Endothelial cell of umbilical vein (primary cell): Measurements from ENCODE around the gene SZT2. TPM values are rescaled to one million over a fixed set of nuclear protein-coding genes. Genes with fewer than 3 reads are reported as not detected.

Source experiments
- BruUV-seq: library from RNA; stranded (reverse); fragments of 400-500 nt; replicated peaks from 2 replicates; lab custom pipeline; 2021; lab: Mats Ljungman, UMichigan
- CTCF ChIA-PET: fragments of 300-600, 350-600 bp; sonication (Branson Sonifier 250); formaldehyde crosslinking; loops from one replicate; lab custom pipeline; 2021; ENCODE audit warnings: antibody characterized with exemption, inconsistent platforms; lab: Charles Lee
- POLR2A ChIA-PET: fragments of 300-600, 350-600 bp; sonication (Branson Sonifier 250); formaldehyde crosslinking; loops from one replicate; lab custom pipeline; 2021; ENCODE audit warnings: antibody characterized with exemption, inconsistent platforms; lab: Charles Lee
- DNase-seq: peaks from one replicate; pipeline ENCODE4 v3.0.0-alpha.2; 2011; ENCODE audit warnings: low read depth, low spot score
- FAIRE-seq: peaks from 2 replicates; lab custom pipeline; 2011; peaks lifted over from hg19 to GRCh38; lab: Jason Lieb, UNC
- H2AFZ ChIP-seq: 2 replicates; pipeline ENCODE4 v1.6.0; 2012; ENCODE audit warnings: low read depth, low read length, control low read depth, inconsistent platforms
- H3K27ac ChIP-seq: 2 replicates; pipeline ENCODE4 v1.5.1; 2011; ENCODE audit warnings: low read depth, mild to moderate bottlenecking, control low read depth, low read length, moderate library complexity; ENCODE audit not compliant: insufficient read depth
- H3K27me3 ChIP-seq, 2 experiments: 2 replicates each; pipeline versions ENCODE4 v1.6.0 to v1.6.1; 2011; ENCODE audit warnings: low read length in 2 of 2, mixed read lengths in 1 of 2; ENCODE audit not compliant: control insufficient read depth in 2 of 2, insufficient read depth in 2 of 2
- H3K36me3 ChIP-seq, 2 experiments: 2 replicates in 1 of 2; 3 replicates in 1 of 2; pipeline ENCODE4 v1.5.1; 2011; ENCODE audit warnings: low read length in 2 of 2, mild to moderate bottlenecking in 1 of 2, moderate library complexity in 1 of 2; ENCODE audit not compliant: control insufficient read depth in 2 of 2, insufficient read depth in 2 of 2; ENCODE audit errors: extremely low read depth in 1 of 2
- H3K4me1 ChIP-seq: 3 replicates; pipeline ENCODE4 v1.5.1; 2011; ENCODE audit warnings: mild to moderate bottlenecking, low read length; ENCODE audit not compliant: control insufficient read depth, insufficient read depth; ENCODE audit errors: extremely low read depth
- H3K4me2 ChIP-seq: 2 replicates; pipeline ENCODE4 v1.6.1; 2011; ENCODE audit warnings: low read length, control low read depth, mixed read lengths; ENCODE audit not compliant: insufficient read depth
- H3K4me3 ChIP-seq, 3 experiments: fragments of 200-600 bp in 1 of 3; sonication (generic), shearing (Covaris generic) in 1 of 3; replicated peaks in 1 of 3; 2 replicates each; pipeline ENCODE4 v1.5.1; 2011 to 2016; ENCODE audit warnings: control low read depth in 3 of 3, low read length in 3 of 3, mild to moderate bottlenecking in 2 of 3, inconsistent platforms in 1 of 3, low read depth in 1 of 3, moderate library complexity in 1 of 3; ENCODE audit not compliant: insufficient read depth in 1 of 3
- H3K79me2 ChIP-seq: 2 replicates; pipeline ENCODE4 v1.6.0; 2012; ENCODE audit warnings: low read length, inconsistent platforms; ENCODE audit not compliant: control insufficient read depth, insufficient read depth
- H3K9ac ChIP-seq: replicated peaks from 2 replicates; pipeline ENCODE3; 2011; ENCODE audit warnings: low read length, control low read depth; ENCODE audit not compliant: insufficient read depth; ENCODE audit errors: extremely low read depth
- H3K9me1 ChIP-seq: replicated peaks from 3 replicates; pipeline ENCODE4 v1.6.0; 2011; ENCODE audit warnings: mild to moderate bottlenecking, low read length; ENCODE audit not compliant: control insufficient read depth, insufficient read depth; ENCODE audit errors: extremely low read depth
- H3K9me3 ChIP-seq: replicated peaks from 2 replicates; pipeline ENCODE4 v1.5.1; 2012; ENCODE audit warnings: low read length, inconsistent platforms; ENCODE audit not compliant: control insufficient read depth, insufficient read depth
- H4K20me1 ChIP-seq: replicated peaks from 2 replicates; pipeline ENCODE3; 2011; ENCODE audit warnings: mild to moderate bottlenecking, low read length; ENCODE audit not compliant: control insufficient read depth, insufficient read depth; ENCODE audit errors: extremely low read depth
- CTCF ChIP-seq, 2 donors: IDR thresholded peaks; 1 replicate in 1 of 2; 2 replicates in 1 of 2; pipeline ENCODE4 v1.5.1; 2011; ENCODE audit warnings: low read length in 2 of 2, mild to moderate bottlenecking in 2 of 2, moderate library complexity in 2 of 2, control low read depth in 1 of 2, inconsistent platforms in 1 of 2, low read depth in 1 of 2; ENCODE audit not compliant: insufficient read depth in 1 of 2; ENCODE audit errors: extremely low read depth in 1 of 2
- EZH2 ChIP-seq: IDR thresholded peaks from 2 replicates; pipeline ENCODE4 v1.6.1; 2012; ENCODE audit warnings: borderline replicate concordance, low read depth, mild to moderate bottlenecking, moderate library complexity, low read length, inconsistent platforms; ENCODE audit not compliant: severe bottlenecking
- FOS ChIP-seq: IDR thresholded peaks from 2 replicates; pipeline ENCODE4 v1.6.1; 2011; ENCODE audit warnings: mild to moderate bottlenecking, low read length, moderate library complexity, borderline replicate concordance; ENCODE audit not compliant: insufficient read depth
- GATA2 ChIP-seq: IDR thresholded peaks from 2 replicates; pipeline ENCODE4 v1.7.0; 2011; ENCODE audit warnings: low read depth, mild to moderate bottlenecking, moderate library complexity, mixed read lengths, low read length; ENCODE audit not compliant: insufficient read length, insufficient read depth
- JUN ChIP-seq: IDR thresholded peaks from 2 replicates; pipeline ENCODE4 v1.6.1; 2011; ENCODE audit warnings: borderline replicate concordance, low read depth; ENCODE audit not compliant: insufficient read length, insufficient read depth
- MAX ChIP-seq: IDR thresholded peaks from 2 replicates; pipeline ENCODE4 v1.6.1; 2011; ENCODE audit not compliant: insufficient read depth, insufficient read length
- MYC ChIP-seq: IDR thresholded peaks from one replicate; pipeline ENCODE4 v1.6.1; 2011; ENCODE audit warnings: mild to moderate bottlenecking, low read depth, low read length
- POLR2A ChIP-seq: IDR thresholded peaks from 2 replicates; pipeline ENCODE4 v1.6.1; 2012; ENCODE audit warnings: low read depth, mild to moderate bottlenecking, control low read depth, low read length
- POLR2AphosphoS5 ChIP-seq: IDR thresholded peaks from 2 replicates; pipeline ENCODE4 v1.6.1; 2012; ENCODE audit warnings: low read depth, mild to moderate bottlenecking, control low read depth, low read length, moderate library complexity; ENCODE audit not compliant: insufficient read depth
- dilution Hi-C: fragments of 300-500 bp; cut with MboI; formaldehyde crosslinking; loops from one replicate; pipeline ENCODE4 v1.15.0; 2019; ENCODE audit warnings: low sequenced_read_pairs; ENCODE audit not compliant: extremely low pct_ligation_motif_present
- intact Hi-C: fragments of 100-400 bp; cut with micrococcal nuclease; formaldehyde crosslinking; loops from one replicate; pipeline ENCODE4 v1.10.0; 2022
- polyA plus RNA-seq, 4 experiments: library from polyadenylated mRNA; depleted of rRNA in 3 of 4; stranded (reverse) in 3 of 4; unstranded in 1 of 4; fragments of >200 nt; gene quantifications; 2 replicates each; pipeline versions ENCODE4 v1.2.1 to v1.2.3, GENCODE V29; 2011 to 2012; ENCODE audit warnings: missing spikeins in 1 of 4
- total RNA-seq: library from RNA; stranded (reverse); gene quantifications from 2 replicates; pipeline ENCODE4 v1.2.3, GENCODE V29; 2021

SZT2 gene
- total and polyA plus RNA-seq, 2 donors (not counting 3 experiments of a cell fraction or from before 2014, with no cell fraction given): 11.4 to 49.9 TPM

- Histone ChIP-seq H2AFZ (no peak overlapping the region), H3K9ac (no peak overlapping the region), H3K27ac (no peak overlapping the region), H3K79me2 (peaks cover 34% of the 10 kb centered on the region), H3K9me3 (no peaks in the 10 kb centered on the region), H4K20me1 (no peaks in the 10 kb centered on the region), H3K27me3 (no peaks in the 10 kb centered on the region), H3K36me3 (peaks cover 18 to 51% of the 10 kb centered on the region in 2 experiments), H3K4me2 (no peak overlapping the region), H3K4me3 (no peak overlapping the region), H3K4me1 (peaks cover 18% of the 10 kb centered on the region), H3K9me1 (no peaks in the 10 kb centered on the region)
- intact Hi-C loops: no loop called here
- no TSS peak for BruUV-seq
- DNase-seq: no peak
- TF ChIP-seq MYC: no peak
- no peak for TF ChIP-seq POLR2A
- no peak for TF ChIP-seq POLR2AphosphoS5
- no peak for TF ChIP-seq GATA2
- no peak for TF ChIP-seq MAX
- TF ChIP-seq CTCF (IDR thresholded peaks at IDR 0.05; ENCODE audit: extremely low read depth in 1 of 2, insufficient read depth in 1 of 2, low read depth in 1 of 2, low read length in 2 of 2): no peak
- no peak for TF ChIP-seq EZH2
- no peak for TF ChIP-seq FOS
- TF ChIP-seq JUN: no peak
- no peak for FAIRE-seq
- POLR2A ChIA-PET: no interaction called here
- CTCF ChIA-PET: no interaction called here
- dilution Hi-C loops: no loop called here
Observed at GRCh38 chr1:43386676-43387075, 3.0 kb upstream of the SZT2 start.
